T-helper 1 cell treated with Interleukin-12 subunit alpha and Interleukin-12 subunit beta and Interleukin-4 antibody, amounts not matched to agents 30 μg/mL and 1 μg/mL, for 36 hours (primary cell): ENCODE data around the gene RALGAPA1.
"Not testable (repeated sequence)": the region's sequence is repeated elsewhere in the genome, so short reads cannot be mapped to it uniquely, and the experiment has no call there.

ENCODE experiments used
- H3K27ac Mint-ChIP-seq: one replicate; pipeline ENCODE4 v1.8.0; 2021; ENCODE audit warnings: mild to moderate bottlenecking, mixed read lengths
- H3K27me3 Mint-ChIP-seq: one replicate; pipeline ENCODE4 v1.8.0; 2021; ENCODE audit warnings: low read depth, mixed read lengths
- H3K36me3 Mint-ChIP-seq: one replicate; pipeline ENCODE4 v1.8.0; 2021; ENCODE audit warnings: low read depth, mixed read lengths
- H3K4me1 Mint-ChIP-seq: one replicate; pipeline ENCODE4 v1.8.0; 2021; ENCODE audit warnings: low read depth, mixed read lengths
- H3K4me3 Mint-ChIP-seq: one replicate; pipeline ENCODE4 v1.8.0; 2021; ENCODE audit warnings: mild to moderate bottlenecking, moderate library complexity, mixed read lengths
- H3K9me3 Mint-ChIP-seq: one replicate; pipeline ENCODE4 v1.8.0; 2021; ENCODE audit warnings: mixed read lengths

RALGAPA1 gene

GRCh38 chr14:35808076-35808637 lies 938 bp downstream of the RALGAPA1 start:
- peak overlapping the region; percentile 100 for H3K4me3 Mint-ChIP-seq
- H3K9me3 Mint-ChIP-seq, result peaks cover 4% of the 10 kb centered on the region
- peaks cover 3% of the 10 kb centered on the region for H3K27me3 Mint-ChIP-seq
- H3K27ac Mint-ChIP-seq, result peak overlapping the region; percentile 98
- H3K36me3 Mint-ChIP-seq, result peaks cover 7% of the 10 kb centered on the region
- peaks cover 24% of the 10 kb centered on the region for H3K4me1 Mint-ChIP-seq

- Mint-ChIP-seq H3K4me3 (peak overlapping the region; percentile 74), H3K27me3 (peaks cover 3% of the 10 kb centered on the region), H3K9me3 (peaks cover 4% of the 10 kb centered on the region), H3K4me1 (peaks cover 24% of the 10 kb centered on the region), H3K36me3 (peaks cover 7% of the 10 kb centered on the region), H3K27ac (peak overlapping the region; percentile 64)
Measured at GRCh38 chr14:35807131-35807961, 1.7 kb downstream of the RALGAPA1 start.

DNA sequence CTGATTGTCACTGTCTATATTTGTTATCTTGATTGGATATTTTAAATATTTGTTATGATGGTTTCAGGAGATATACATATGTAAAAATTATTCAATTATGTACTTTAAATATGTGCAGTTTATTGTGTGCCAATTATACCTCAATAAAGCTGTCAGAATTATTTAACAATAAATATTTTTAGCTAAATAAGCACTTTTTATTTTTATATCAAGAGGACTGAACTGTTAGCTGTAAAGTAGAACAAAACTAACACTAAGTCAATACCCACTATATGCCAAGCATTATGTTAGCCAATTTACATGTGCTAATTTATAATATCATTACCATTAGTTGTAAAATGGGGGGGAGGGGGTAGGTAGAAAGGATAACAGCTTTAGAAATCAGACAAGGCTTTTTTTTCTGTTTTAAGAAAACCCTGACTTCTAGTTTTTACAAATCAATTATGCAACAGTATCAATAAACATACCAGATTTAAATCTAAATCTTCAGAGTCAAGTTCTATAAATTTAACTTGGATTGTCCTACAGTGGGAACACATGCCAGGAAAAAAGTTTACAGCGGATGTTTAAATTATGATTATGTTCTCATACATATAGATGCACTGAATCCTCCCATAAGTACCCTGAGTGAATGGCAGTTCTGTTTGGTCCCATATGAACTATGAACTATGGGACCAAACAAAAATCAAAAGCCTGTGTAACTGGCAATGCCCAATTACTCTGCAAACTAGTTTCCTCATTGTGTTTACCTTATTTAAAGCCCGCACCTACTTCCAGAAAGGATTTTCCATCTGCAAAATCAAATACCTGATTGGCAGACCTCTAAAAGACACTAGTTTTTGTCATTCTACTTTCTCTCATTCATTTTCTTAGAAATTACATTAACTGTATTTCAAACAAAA lies 2.8 kb downstream of the RALGAPA1 start:
- Mint-ChIP-seq H3K4me1 (peaks cover 24% of the 10 kb centered on the region), H3K4me3 (no peak overlapping the region), H3K9me3 (peaks cover 4% of the 10 kb centered on the region), H3K27me3 (peaks cover 3% of the 10 kb centered on the region), H3K27ac (no peak overlapping the region), H3K36me3 (peaks cover 7% of the 10 kb centered on the region)

DNA sequence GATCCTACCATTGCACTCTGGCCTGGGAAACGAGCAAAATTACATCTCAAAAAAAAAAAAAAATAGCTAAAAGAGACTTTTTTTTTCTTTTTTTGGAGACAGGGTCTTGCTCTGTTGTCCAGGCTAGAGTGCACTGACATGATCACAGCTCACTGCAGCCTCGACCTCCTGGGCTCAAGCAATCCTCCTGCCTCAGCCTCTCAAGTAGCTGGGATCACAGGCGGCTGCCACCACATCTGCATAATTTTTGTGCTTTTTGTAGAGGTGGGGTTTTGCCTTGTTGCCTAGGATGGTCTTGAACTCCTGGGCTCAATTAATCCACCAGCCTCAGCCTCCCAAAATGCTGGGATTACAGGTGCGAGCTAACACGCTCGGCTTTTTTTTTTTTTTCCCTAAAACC lies 11.3 kb downstream of the RALGAPA1 start:
- Mint-ChIP-seq H3K9me3 (no peaks in the 10 kb centered on the region), H3K4me3 (no peak overlapping the region), H3K27me3 (no peaks in the 10 kb centered on the region), H3K4me1 (peaks cover 7% of the 10 kb centered on the region), H3K27ac (no peak overlapping the region), H3K36me3 (peaks cover 3% of the 10 kb centered on the region)

DNA sequence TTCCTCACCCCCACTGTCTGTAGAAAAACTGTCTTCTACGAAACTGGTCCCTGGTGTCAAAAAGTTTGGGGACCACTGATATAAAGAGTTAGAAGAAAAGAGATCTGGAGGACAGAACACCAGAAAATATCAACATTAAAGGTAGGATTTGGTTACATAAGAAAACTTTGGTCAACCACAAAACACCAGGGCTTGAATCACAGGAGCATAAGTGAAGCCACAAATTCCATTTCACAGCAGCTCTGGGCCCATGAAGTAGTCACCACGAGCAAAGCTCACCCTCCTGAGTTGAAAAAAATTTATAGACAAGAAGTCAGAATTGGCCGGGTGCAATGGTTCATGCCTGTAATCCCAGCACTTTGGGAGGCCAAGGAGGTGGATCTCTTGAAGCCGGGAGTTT lies 19.4 kb downstream of the RALGAPA1 start:
- H3K27me3 Mint-ChIP-seq, result no peaks in the 10 kb centered on the region
- H3K4me1 Mint-ChIP-seq, result peaks cover 9% of the 10 kb centered on the region
- H3K27ac Mint-ChIP-seq, result no peak overlapping the region
- no peaks in the 10 kb centered on the region for H3K36me3 Mint-ChIP-seq
- no peaks in the 10 kb centered on the region for H3K9me3 Mint-ChIP-seq
- no peak overlapping the region for H3K4me3 Mint-ChIP-seq

DNA sequence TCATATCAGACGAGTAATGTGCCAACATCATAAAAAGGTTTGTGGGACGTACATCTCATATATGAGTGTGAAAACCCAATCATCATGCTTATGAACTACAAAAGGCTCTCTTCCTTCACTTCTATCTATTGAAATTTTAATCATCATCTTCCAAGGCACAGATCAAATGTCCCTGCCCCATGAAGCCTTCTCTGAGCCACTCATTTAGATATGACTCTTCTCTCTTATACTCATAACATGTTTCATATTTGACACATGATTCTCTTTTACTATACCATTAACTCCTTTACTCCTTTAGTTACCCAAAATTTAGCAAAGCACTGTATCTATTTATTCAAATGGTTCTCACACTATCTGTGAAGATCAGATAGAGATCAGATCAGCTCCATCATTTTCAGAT lies 22.2 kb downstream of the RALGAPA1 start:
- Mint-ChIP-seq H3K4me3 (no peak overlapping the region), H3K9me3 (peaks cover 2% of the 10 kb centered on the region), H3K27me3 (no peaks in the 10 kb centered on the region), H3K27ac (no peak overlapping the region), H3K4me1 (peaks cover 9% of the 10 kb centered on the region), H3K36me3 (peaks cover 2% of the 10 kb centered on the region)

DNA sequence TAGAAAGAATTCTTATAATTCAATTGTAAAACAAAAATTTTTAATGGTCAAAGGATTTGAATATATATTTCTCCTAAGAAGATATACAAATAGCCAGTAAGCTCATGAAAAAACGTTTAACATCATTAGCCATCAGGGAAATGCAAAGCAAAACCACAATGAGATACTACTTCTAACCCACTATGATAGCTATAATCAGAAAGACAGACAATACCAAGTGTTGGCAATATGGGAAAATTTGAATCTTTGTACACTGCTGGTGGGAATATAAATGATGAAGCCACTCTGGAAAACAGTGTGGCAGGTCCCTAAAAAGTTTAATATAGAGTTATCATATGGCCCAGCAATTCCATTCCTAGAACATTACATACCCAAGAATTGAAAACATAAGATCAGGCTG lies 25.4 kb downstream of the RALGAPA1 start:
- H3K36me3 Mint-ChIP-seq, result peaks cover 12% of the 10 kb centered on the region
- no peaks in the 10 kb centered on the region for H3K27me3 Mint-ChIP-seq
- H3K9me3 Mint-ChIP-seq, result peaks cover 21% of the 10 kb centered on the region
- H3K4me1 Mint-ChIP-seq, result peaks cover under 1% of the 10 kb centered on the region
- H3K27ac Mint-ChIP-seq, result no peak overlapping the region
- no peak overlapping the region for H3K4me3 Mint-ChIP-seq

GRCh38 chr14:35779368-35779767 lies 29.7 kb downstream of the RALGAPA1 start:
- peaks cover 21% of the 10 kb centered on the region for H3K9me3 Mint-ChIP-seq
- H3K4me3 Mint-ChIP-seq, result no peak overlapping the region
- peaks cover 15% of the 10 kb centered on the region for H3K36me3 Mint-ChIP-seq
- no peak overlapping the region for H3K27ac Mint-ChIP-seq
- no peaks in the 10 kb centered on the region for H3K27me3 Mint-ChIP-seq
- H3K4me1 Mint-ChIP-seq, result peaks cover 2% of the 10 kb centered on the region

DNA sequence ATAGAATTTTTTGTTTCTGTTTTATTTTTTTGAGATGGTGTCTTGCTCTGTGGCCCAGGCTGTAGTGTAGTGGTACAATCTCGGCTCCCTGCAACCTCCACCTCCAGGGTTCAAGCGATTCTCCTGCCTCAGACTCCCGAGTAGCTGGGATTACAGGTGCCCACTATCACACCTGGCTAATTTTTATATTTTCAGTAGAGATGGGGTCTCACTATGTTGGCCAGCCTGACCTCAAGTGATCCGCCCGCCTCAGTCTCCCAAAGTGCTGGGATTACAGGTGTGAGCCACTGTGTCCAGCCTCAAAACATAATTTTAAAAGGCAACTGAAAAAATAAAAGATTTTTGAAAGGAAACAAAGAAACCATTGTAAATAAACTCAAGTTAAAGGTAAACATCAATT lies 31.5 kb downstream of the RALGAPA1 start:
- Mint-ChIP-seq H3K9me3 (peaks cover 21% of the 10 kb centered on the region), H3K36me3 (peaks cover 18% of the 10 kb centered on the region)
- not testable (repeated sequence) for H3K27me3 Mint-ChIP-seq, H3K4me1 Mint-ChIP-seq, H3K4me3 Mint-ChIP-seq, H3K27ac Mint-ChIP-seq

DNA sequence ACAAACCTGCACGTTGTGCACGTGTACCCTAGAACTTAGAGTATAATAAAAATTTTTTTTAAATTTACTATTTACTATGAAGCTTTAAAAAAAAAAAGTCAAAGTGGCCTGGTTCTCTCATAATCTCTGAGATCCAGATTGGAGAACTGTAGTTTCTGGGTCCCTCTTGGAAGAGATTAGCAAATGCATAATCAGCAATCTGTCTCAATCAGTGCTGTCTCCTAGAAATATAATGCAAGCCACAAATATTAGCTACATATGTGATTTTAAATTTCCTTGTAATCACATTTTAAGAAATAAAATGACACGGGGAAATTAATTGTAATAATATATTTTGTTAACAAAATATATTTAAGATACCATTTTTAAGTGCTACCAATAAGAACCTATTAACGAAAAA lies 32.3 kb downstream of the RALGAPA1 start:
- H3K36me3 Mint-ChIP-seq, result peaks cover 18% of the 10 kb centered on the region
- peaks cover 4% of the 10 kb centered on the region for H3K4me1 Mint-ChIP-seq
- H3K9me3 Mint-ChIP-seq, result peaks cover 19% of the 10 kb centered on the region
- no peak overlapping the region for H3K4me3 Mint-ChIP-seq
- no peaks in the 10 kb centered on the region for H3K27me3 Mint-ChIP-seq
- no peak overlapping the region for H3K27ac Mint-ChIP-seq

GRCh38 chr14:35776085-35776484 lies 33.0 kb downstream of the RALGAPA1 start:
- not testable (repeated sequence) for H3K27ac Mint-ChIP-seq, H3K4me3 Mint-ChIP-seq, H3K27me3 Mint-ChIP-seq, H3K4me1 Mint-ChIP-seq
- Mint-ChIP-seq H3K9me3 (peaks cover 12% of the 10 kb centered on the region), H3K36me3 (peaks cover 13% of the 10 kb centered on the region)

- H3K4me1 Mint-ChIP-seq, result peaks cover 13% of the 10 kb centered on the region
- H3K4me3 Mint-ChIP-seq, result no peak overlapping the region
- no peak overlapping the region for H3K27ac Mint-ChIP-seq
- peaks cover 19% of the 10 kb centered on the region for H3K36me3 Mint-ChIP-seq
- no peaks in the 10 kb centered on the region for H3K9me3 Mint-ChIP-seq
- H3K27me3 Mint-ChIP-seq, result no peaks in the 10 kb centered on the region
Measured at GRCh38 chr14:35766700-35767082, 42.4 kb downstream of the RALGAPA1 start.

- peaks cover 19% of the 10 kb centered on the region for H3K36me3 Mint-ChIP-seq
- H3K4me3 Mint-ChIP-seq, result no peak overlapping the region
- H3K27ac Mint-ChIP-seq, result no peak overlapping the region
- no peaks in the 10 kb centered on the region for H3K27me3 Mint-ChIP-seq
- H3K4me1 Mint-ChIP-seq, result peaks cover 13% of the 10 kb centered on the region
- H3K9me3 Mint-ChIP-seq, result no peaks in the 10 kb centered on the region
Measured at GRCh38 chr14:35766036-35766699, 42.9 kb downstream of the RALGAPA1 start.

DNA sequence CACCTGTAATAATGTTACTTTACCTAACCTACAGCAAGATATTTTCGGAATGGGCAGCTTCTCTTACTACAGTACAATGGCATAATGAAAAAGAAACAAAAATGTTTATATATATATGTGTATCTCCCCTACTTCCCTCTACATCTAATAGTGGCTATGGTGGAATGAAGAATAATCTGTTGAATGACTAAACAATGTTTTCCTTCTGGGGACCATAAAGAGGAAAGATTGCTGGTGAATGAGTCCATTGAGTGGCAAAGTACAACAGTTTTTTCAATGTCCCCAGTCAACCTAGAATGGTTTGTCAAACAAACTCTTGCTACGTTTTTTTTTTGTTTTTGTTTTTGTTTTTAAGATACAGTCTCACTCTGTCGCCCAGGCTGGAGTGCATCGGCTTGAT lies 47.2 kb downstream of the RALGAPA1 start:
- Mint-ChIP-seq H3K9me3 (no peaks in the 10 kb centered on the region), H3K27ac (no peak overlapping the region), H3K36me3 (peaks cover 19% of the 10 kb centered on the region)

More for the DNA sequence above, 47.2 kb downstream of the RALGAPA1 start:
- Mint-ChIP-seq H3K27me3 (no peaks in the 10 kb centered on the region), H3K4me3 (no peak overlapping the region), H3K4me1 (peaks cover 13% of the 10 kb centered on the region)
